Endothelial cell (in vitro differentiated cells): ENCODE measurements around the gene SDR9C7. TPM values are rescaled to one million over a fixed set of nuclear protein-coding genes. Genes with fewer than 3 reads are reported as not detected.
"Not testable (repeated sequence)": the region's sequence is repeated elsewhere in the genome, so short reads cannot be mapped to it uniquely, and the experiment has no call there.

ENCODE experiments used
- DNase-seq: peaks from one replicate; pipeline ENCODE4 v3.0.0; 2021; ENCODE audit warnings: low spot score
- H3K27ac Mint-ChIP-seq: one replicate; pipeline ENCODE4 v1.8.0; 2021; ENCODE audit warnings: mixed read lengths, inconsistent platforms; ENCODE audit not compliant: unreplicated experiment
- H3K27me3 Mint-ChIP-seq: one replicate; pipeline ENCODE4 v1.8.0; 2021; ENCODE audit warnings: mild to moderate bottlenecking, moderate library complexity, mixed read lengths, inconsistent platforms; ENCODE audit not compliant: unreplicated experiment
- H3K36me3 Mint-ChIP-seq: one replicate; pipeline ENCODE4 v1.8.0; 2021; ENCODE audit warnings: mild to moderate bottlenecking, low read depth, mixed read lengths, inconsistent platforms; ENCODE audit not compliant: unreplicated experiment
- H3K4me1 Mint-ChIP-seq: one replicate; pipeline ENCODE4 v1.8.0; 2021; ENCODE audit warnings: mild to moderate bottlenecking, mixed read lengths, inconsistent platforms; ENCODE audit not compliant: unreplicated experiment
- H3K4me3 Mint-ChIP-seq: one replicate; pipeline ENCODE4 v1.8.0; 2021; ENCODE audit warnings: mild to moderate bottlenecking, mixed read lengths, inconsistent platforms; ENCODE audit not compliant: unreplicated experiment
- H3K9me3 Mint-ChIP-seq: one replicate; pipeline ENCODE4 v1.8.0; 2021; ENCODE audit warnings: mixed read lengths, inconsistent platforms; ENCODE audit not compliant: unreplicated experiment
- total RNA-seq: library from RNA; stranded (reverse); fragmentation: NEBNext Ultra II Directional; extraction: Animal tissue kit (Norgen Biotek cat#: 25700); gene quantifications from one replicate; pipeline ENCODE4 v1.2.1, GENCODE V29; 2021; ENCODE audit not compliant: unreplicated experiment
- TF ChIP-seq, protein P1 (sequence below): fragments of 200-600 bp; sonication (generic); IDR thresholded peaks from one replicate; pipeline ENCODE4 v1.5.0; 2021; ENCODE audit warnings: antibody characterized with exemption; ENCODE audit not compliant: unreplicated experiment

The SDR9C7 gene
- total RNA-seq, 1 donor from 2014 or later, result not detected

GRCh38 chr12:56908136-56908535 is 26.1 kb downstream of the SDR9C7 start:
- H3K27me3 Mint-ChIP-seq, result peaks cover 2% of the 10 kb centered on the region
- H3K9me3 Mint-ChIP-seq, result peaks cover 25% of the 10 kb centered on the region
- H3K36me3 Mint-ChIP-seq, result peaks cover 13% of the 10 kb centered on the region
- H3K27ac Mint-ChIP-seq, result no peak overlapping the region
- no peak overlapping the region for H3K4me3 Mint-ChIP-seq
- H3K4me1 Mint-ChIP-seq, result no peaks in the 10 kb centered on the region
- no peak for DNase-seq
- TF ChIP-seq, protein P1, sequence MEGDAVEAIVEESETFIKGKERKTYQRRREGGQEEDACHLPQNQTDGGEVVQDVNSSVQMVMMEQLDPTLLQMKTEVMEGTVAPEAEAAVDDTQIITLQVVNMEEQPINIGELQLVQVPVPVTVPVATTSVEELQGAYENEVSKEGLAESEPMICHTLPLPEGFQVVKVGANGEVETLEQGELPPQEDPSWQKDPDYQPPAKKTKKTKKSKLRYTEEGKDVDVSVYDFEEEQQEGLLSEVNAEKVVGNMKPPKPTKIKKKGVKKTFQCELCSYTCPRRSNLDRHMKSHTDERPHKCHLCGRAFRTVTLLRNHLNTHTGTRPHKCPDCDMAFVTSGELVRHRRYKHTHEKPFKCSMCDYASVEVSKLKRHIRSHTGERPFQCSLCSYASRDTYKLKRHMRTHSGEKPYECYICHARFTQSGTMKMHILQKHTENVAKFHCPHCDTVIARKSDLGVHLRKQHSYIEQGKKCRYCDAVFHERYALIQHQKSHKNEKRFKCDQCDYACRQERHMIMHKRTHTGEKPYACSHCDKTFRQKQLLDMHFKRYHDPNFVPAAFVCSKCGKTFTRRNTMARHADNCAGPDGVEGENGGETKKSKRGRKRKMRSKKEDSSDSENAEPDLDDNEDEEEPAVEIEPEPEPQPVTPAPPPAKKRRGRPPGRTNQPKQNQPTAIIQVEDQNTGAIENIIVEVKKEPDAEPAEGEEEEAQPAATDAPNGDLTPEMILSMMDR, result no peak

- DNase-seq, result no peak
- peaks cover 6% of the 10 kb centered on the region for H3K27me3 Mint-ChIP-seq
- TF ChIP-seq, protein P1, result no peak
- no peak overlapping the region for H3K27ac Mint-ChIP-seq
- peaks cover 22% of the 10 kb centered on the region for H3K36me3 Mint-ChIP-seq
- H3K4me1 Mint-ChIP-seq, result no peaks in the 10 kb centered on the region
- peaks cover 34% of the 10 kb centered on the region for H3K9me3 Mint-ChIP-seq
- no peak overlapping the region for H3K4me3 Mint-ChIP-seq
These were observed 28.4 kb downstream of the SDR9C7 start for GRCh38 chr12:56905852-56906251.

DNA sequence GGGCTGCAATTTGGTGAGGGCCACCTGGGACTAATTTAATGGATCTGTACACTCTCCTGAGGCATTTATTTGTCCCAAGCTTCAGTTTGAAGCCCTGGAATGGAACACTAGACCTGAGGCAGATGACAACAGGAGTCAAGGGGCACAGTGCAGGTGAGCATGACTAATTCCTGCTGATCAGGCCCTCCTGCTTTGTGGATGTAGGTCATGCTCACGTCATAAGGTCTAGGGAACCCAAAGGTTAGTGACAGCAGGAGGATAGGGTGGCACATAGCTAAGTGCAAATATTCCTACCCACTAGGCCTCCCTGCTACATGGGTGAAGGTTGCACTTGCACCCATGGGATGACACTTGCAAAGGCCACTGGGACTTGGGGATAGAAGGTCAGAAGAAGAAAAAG is 30.8 kb downstream of the SDR9C7 start:
- Mint-ChIP-seq H3K27ac (no peak overlapping the region), H3K36me3 (peaks cover 19% of the 10 kb centered on the region), H3K27me3 (peaks cover 6% of the 10 kb centered on the region), H3K4me1 (no peaks in the 10 kb centered on the region), H3K9me3 (peaks cover 28% of the 10 kb centered on the region), H3K4me3 (no peak overlapping the region)
- TF ChIP-seq, protein P1, result no peak
- no peak for DNase-seq

- DNase-seq, H3K4me3 Mint-ChIP-seq, H3K27ac Mint-ChIP-seq, H3K27me3 Mint-ChIP-seq, H3K4me1 Mint-ChIP-seq: not testable (repeated sequence)
- Mint-ChIP-seq H3K9me3 (peaks cover 23% of the 10 kb centered on the region), H3K36me3 (peaks cover 12% of the 10 kb centered on the region)
These were observed 32.9 kb downstream of the SDR9C7 start for GRCh38 chr12:56901313-56901712.

- Mint-ChIP-seq H3K27ac (no peak overlapping the region), H3K36me3 (peaks cover 12% of the 10 kb centered on the region), H3K4me1 (no peaks in the 10 kb centered on the region), H3K9me3 (peaks cover 27% of the 10 kb centered on the region), H3K4me3 (no peak overlapping the region), H3K27me3 (peaks cover 7% of the 10 kb centered on the region)
- DNase-seq, result no peak
- TF ChIP-seq, protein P1, result no peak
These were observed 33.6 kb downstream of the SDR9C7 start for GRCh38 chr12:56900583-56900982.
